ENCODE data around the gene NARF.

DNA sequence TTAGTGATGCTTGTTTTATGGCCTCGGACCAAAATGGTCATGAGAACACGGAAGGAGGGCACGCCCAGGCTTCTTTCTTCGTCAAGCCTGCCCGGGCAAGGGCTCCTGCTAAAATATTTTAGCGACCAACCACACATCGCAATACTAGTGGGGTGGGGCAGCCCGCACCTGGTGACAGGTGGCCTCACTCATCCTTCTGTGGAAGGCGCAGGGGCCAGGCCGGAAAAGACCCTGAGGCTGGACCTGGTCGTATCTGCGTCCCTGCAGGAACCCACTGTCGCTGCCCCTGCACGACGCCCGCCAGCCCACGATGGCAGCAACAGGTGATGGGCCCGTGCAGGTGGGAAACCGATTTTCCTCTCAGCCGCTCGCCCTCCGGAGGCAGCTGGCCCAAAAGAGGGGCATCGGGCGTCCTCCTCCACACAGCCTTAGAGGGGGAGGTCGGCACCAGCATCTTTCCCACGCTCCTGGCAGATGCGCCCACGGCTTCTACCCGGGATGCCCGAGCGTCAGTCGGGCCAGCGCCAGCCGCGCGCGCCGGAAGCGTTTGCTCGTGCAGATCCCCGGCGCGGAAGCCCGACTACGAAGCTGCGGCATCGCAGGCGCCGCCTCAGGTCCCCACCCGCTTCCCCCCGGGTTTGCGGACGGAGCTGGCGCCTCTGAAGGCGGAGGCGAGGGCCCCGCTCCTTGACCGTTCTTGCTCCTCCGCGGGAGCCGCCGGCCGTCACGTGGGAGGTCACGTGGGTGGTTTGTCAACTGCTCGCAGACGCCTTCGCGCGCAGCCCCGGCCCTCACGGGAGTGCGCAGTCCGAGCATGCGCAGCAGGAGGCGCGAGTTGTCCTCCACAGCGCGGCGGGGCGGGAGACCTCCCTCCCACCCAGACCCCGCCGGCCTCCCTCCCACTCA is 38.2 kb downstream of the NARF start:
- TF ChIP-seq, protein P1, sequence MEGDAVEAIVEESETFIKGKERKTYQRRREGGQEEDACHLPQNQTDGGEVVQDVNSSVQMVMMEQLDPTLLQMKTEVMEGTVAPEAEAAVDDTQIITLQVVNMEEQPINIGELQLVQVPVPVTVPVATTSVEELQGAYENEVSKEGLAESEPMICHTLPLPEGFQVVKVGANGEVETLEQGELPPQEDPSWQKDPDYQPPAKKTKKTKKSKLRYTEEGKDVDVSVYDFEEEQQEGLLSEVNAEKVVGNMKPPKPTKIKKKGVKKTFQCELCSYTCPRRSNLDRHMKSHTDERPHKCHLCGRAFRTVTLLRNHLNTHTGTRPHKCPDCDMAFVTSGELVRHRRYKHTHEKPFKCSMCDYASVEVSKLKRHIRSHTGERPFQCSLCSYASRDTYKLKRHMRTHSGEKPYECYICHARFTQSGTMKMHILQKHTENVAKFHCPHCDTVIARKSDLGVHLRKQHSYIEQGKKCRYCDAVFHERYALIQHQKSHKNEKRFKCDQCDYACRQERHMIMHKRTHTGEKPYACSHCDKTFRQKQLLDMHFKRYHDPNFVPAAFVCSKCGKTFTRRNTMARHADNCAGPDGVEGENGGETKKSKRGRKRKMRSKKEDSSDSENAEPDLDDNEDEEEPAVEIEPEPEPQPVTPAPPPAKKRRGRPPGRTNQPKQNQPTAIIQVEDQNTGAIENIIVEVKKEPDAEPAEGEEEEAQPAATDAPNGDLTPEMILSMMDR (IDR thresholded peaks at IDR 0.05; ENCODE audit: low read depth, low read length, poor library complexity, severe bottlenecking) = no peak
- TF ChIP-seq EZH2phosphoT487 (IDR thresholded peaks at IDR 0.05; ENCODE audit: borderline replicate concordance, low read length) = no peak

Measured in DOHH2 (cell line).